Choroid plexus epithelial cell (primary cell): Measurements from ENCODE around the gene C5orf63.
"Not testable (repeated sequence)": the region's sequence is repeated elsewhere in the genome, so short reads cannot be mapped to it uniquely, and the experiment has no call there.

Source experiments
- DNase-seq: peaks from one replicate; pipeline ENCODE4 v3.0.0-alpha.2; 2010; ENCODE audit warnings: low read depth
- H3K4me3 ChIP-seq: 2 replicates; pipeline ENCODE4 v1.5.1; 2011; ENCODE audit warnings: low read depth, mild to moderate bottlenecking, control low read depth, low read length, moderate library complexity
- CTCF ChIP-seq: conservative IDR thresholded peaks from 2 replicates; pipeline ENCODE4 v1.5.1; 2011; ENCODE audit warnings: low read depth, mild to moderate bottlenecking, control low read depth, inconsistent platforms, low read length, moderate library complexity

The C5orf63 gene

GRCh38 chr5:127026166-127026565 is 47.1 kb downstream of the C5orf63 start:
- no peak for DNase-seq
- H3K4me3 ChIP-seq, result no peak overlapping the region
- no peak for TF ChIP-seq CTCF

- TF ChIP-seq CTCF, result no peak
- no peak for DNase-seq
- H3K4me3 ChIP-seq, result no peak overlapping the region
These were observed 47.8 kb downstream of the C5orf63 start for GRCh38 chr5:127025467-127025866.

- no peak overlapping the region for H3K4me3 ChIP-seq
- TF ChIP-seq CTCF, result no peak
- DNase-seq, result no peak
These were observed 48.5 kb downstream of the C5orf63 start for GRCh38 chr5:127024821-127025220.

GRCh38 chr5:127023552-127024191 is 49.6 kb downstream of the C5orf63 start:
- not testable (repeated sequence) for DNase-seq, H3K4me3 ChIP-seq

- no peak for TF ChIP-seq CTCF
- H3K4me3 ChIP-seq, result no peak overlapping the region
- no peak for DNase-seq
These were observed 50.5 kb downstream of the C5orf63 start for GRCh38 chr5:127022846-127023245.

GRCh38 chr5:127019928-127020327 is 53.4 kb downstream of the C5orf63 start:
- H3K4me3 ChIP-seq, result no peak overlapping the region

GRCh38 chr5:127016722-127017121 is 56.6 kb downstream of the C5orf63 start:
- not testable (repeated sequence) for H3K4me3 ChIP-seq, DNase-seq

More at GRCh38 chr5:127019928-127020327, 53.4 kb downstream of the C5orf63 start:
- DNase-seq, result no peak
- TF ChIP-seq CTCF, result no peak

- no peak for DNase-seq
- no peak overlapping the region for H3K4me3 ChIP-seq
- TF ChIP-seq CTCF, result no peak
These were observed 57.6 kb downstream of the C5orf63 start for GRCh38 chr5:127015716-127016115.
